GM21576 (cell line): Measurements from ENCODE around the gene DIO3.

ENCODE experiments used
- ATAC-seq: cut with Tn5 transposase; IDR thresholded peaks from one replicate; pipeline ENCODE4 v1.9.1; 2021; ENCODE audit warnings: mild to moderate bottlenecking, moderate library complexity; ENCODE audit not compliant: unreplicated experiment

Gene DIO3

DNA sequence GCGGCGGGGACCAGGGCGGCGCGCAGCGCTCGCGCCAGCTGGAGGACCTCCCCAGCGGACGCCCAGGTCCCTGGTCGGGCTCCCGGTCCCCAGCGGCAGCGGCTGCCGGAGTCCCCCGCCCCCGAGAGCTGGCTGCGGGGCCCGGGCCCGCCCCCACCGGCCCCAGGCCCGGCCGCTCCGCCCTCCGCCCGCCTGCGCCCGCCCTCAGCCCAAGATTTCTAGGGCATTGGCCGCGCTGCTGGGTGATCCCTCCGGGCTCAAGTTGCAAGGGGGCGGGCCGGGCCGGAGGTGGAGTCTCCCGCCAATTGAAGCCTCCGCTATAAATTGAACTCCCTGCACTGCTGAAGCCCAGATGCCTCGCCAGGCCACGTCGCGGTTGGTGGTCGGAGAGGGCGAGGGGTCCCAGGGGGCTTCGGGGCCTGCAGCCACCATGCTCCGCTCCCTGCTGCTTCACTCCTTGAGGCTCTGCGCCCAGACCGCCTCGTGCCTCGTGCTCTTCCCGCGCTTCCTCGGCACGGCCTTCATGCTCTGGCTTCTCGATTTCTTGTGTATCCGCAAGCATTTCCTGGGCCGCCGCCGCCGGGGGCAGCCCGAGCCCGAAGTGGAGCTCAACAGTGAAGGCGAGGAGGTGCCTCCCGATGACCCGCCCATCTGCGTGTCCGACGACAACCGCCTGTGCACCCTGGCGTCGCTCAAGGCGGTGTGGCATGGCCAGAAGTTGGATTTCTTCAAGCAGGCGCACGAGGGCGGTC is at the start of gene DIO3:
Gene DIO3, plus strand, starts transcription at position 351 of the 752 bp plus-strand sequence.
- ATAC-seq = no peak

DNA sequence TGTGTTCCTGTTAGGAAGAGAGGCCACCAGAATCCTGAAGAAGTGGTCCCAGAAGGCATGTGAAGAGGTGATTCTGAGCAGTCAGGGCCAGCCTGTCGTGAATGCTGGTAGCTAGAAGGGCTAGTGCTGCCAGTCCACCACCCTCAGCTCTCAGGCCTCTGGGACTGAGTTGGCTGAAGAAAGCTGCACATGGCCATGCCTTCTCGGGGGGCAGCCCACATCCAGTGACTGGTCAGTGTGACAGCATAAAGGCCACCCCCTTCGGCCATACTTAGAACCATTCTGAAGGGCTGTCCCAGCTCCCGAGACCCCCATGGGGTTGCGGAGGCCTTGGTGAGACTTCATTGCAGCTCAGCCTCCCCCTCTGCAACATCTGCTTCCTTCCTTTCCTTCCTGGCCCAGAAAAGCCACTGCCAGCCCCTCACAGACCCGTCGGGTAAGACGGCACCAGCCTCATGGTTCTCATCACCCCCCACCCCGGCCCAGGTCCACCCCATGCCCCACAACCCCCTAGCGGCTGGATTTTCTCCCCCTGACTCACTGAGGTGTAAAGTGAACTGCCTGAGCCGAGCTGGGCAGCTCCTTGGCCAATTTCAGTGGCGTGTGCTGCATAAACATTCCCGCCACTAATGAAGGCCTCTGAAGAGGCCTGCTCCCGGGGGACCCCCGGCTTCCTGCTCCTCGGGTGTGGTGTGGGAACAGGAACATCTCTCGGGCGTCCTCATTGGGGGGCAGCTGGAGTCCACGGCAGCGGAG is 49.5 kb upstream of the DIO3 start:
- ATAC-seq = no peak

DNA sequence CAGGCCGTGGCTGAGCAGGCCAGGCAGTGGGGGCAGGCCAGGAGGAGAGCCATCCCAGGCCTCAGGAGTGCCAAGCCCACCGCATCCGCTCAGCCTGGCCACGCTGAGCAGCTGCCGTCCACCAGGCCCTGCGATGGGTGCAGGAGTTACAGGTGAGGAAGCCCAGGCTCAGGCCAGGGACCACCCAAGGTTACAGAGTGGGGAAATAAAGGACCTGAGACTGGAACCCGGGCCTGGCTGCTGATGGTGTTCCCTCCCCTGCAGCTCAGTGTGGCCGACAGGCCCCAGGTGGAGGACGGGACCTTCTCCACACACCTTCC is 49.0 kb upstream of the DIO3 start:
- ATAC-seq = no peak

- no peak for ATAC-seq
These were observed 47.2 kb upstream of the DIO3 start for GRCh38 chr14:101514136-101514535.

DNA sequence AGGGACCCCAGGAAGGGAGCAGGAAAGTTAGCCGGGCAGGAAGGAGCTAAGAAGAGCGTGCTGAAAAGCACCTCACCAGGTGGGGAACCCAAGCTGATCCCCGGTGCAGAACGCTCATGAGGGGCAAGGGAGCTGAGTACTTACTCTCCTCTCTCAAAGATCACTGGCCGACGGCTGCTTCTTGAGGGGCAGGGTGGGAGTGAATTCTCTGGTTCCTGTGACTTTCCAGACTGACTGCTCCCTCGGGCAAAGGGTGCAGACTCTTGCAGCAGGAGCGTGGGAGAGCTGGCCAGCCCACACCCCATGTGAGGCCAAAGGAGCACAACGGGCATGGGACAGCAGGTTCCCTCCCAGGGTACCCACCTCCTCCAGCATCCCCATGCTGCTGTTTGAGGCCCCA is 44.9 kb upstream of the DIO3 start:
- no peak for ATAC-seq

DNA sequence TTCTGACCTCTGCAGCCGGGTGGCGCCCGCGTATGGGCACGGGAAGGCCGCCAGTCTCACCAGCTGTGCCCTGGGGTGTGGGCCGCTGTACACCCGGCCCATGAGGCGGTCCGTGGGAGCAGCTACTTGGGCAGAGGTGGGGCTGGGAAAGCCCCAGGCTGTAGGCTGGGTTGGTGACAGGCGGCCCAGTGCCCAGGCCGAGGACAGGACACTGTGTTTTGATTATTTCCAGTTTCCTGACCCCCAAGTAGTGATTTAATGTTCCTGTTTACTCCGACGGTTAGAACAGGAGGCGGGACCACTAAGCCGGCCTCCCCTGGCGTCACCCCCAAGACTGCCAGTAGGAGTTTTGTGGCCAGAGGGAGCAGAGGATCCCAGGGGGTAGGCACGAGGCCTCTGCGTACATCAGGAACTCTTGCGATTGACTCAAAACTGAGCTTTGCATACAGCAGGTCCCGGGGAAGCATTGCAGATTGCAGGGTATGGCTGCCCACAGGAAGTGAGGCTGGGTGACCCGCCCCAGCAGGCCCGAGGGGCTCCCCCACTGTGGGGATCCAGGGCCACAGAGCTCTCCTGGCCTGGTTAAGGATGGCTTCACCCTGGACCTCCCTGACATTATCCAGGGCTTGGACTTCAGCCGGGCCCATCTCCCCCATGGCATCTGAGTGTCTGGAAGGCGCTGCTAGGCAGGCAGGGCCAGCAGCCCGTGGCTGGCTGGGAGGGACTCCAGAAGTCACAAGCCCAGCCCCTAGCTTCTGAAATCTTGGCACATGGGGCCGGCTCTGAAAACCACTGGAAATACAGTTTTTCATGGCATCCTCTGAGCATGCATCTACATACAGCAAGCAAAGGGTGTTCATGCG is 42.5 kb upstream of the DIO3 start:
- no peak for ATAC-seq

- no peak for ATAC-seq
These were observed 40.4 kb upstream of the DIO3 start for GRCh38 chr14:101520621-101521472.

DNA sequence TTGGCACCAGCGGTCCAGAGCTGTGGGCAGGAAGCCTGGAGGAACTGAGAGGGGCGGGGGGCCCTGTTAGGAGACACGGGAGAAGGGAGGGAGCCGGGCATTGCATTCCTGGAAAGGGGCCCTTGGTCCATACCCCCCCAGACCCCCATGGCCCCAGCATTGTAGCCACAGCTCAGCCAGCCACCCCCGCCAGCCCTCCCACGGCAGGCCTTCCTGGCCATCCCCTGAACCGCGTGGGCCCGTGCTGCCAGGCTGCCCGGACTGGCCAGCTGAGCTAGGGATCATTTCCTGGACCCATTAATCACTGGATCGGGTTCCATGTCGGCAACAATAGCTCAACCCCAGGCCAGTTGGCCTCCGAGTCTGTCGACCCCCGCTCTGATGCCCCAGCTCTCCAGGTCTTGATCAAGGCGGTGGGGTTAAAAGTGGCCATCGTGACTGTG is 39.8 kb upstream of the DIO3 start:
- ATAC-seq = no peak

DNA sequence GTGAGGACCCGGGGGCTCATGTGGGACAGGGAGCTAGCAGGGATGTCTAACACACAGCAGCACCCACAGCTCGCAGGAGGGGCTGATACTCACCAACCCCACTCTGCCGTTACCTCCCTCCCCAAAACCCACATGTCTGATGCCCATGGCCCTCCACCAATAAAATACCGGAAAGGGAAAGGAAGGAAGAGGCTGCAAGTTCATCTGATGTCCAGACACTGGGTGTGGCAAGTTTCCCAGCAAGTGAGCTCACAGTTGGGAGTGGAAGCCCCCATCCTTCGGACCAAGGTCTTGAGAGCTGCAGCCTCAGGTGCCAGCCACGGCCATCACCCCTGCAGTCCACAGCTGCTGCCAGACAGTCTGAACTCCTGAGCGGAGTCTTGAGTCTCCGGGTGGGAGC is 39.3 kb upstream of the DIO3 start:
- ATAC-seq = no peak

DNA sequence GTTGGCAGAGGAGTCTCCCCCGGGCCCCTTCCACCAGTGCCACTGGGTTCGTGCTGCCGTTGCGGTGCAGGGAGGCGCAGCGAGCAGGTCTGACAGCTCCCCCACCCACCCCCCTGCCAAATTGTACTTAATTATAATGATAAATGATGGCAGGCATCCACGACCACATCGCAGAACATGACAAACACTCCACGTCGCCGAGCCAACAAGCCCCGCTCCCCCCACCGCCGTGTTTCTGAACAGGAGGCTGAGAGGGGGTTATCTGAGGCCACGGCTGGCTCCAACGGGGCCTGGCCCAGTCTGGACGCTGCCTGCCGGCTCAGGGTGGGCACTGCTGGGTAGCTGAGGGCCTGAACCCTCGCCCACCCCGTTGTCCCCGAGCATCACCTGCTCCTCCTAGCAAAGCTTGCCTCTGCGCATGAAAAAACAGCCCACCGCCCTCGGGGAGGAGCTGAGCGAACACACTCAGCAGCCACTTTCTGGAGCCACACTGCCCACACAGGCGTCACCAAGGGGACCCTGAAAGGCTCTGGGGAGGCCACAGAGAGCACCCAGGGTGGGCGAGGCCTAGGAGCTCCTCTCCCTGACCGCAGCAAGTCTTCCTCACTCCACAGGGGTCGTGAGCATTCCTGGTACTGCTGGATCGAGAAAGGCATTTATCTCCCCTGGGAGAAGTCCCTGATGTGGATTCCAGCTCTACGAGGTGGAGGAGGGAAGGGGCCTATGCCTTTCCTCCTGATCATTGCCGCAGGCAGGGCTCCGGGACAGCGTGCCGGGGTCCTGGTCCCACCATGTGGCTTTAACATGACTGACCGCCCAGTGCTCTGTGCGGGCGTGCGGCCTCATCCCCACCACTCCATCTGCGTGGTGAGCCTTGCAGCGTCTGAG is 35.4 kb upstream of the DIO3 start:
- no peak for ATAC-seq

- no peak for ATAC-seq
These were observed 33.3 kb upstream of the DIO3 start for GRCh38 chr14:101527987-101528386.

DNA sequence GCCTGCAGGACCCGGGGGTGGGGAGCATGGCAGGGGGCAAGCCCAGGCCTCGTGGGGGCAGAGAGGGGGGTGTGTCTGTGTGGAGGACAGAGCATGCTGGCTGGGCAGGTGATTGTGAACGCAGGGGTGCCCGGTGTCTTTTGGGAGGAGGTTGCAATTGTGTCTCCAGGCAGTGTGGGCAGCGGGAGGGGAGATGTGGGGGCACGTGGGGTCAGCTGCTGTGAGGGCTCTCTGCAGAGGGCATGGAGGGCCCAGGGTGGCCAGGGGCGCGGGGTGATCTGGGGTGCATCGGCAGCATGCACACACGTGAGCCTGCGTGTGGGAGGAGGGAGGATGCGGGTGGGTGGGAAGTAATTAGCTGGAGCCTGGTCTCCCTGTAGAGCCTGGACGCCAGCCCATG is 32.2 kb upstream of the DIO3 start:
- no peak for ATAC-seq

- no peak for ATAC-seq
These were observed 27.1 kb upstream of the DIO3 start for GRCh38 chr14:101534198-101534597.

- ATAC-seq = no peak
These were observed 26.1 kb upstream of the DIO3 start for GRCh38 chr14:101535232-101535631.

- no peak for ATAC-seq
These were observed 25.5 kb upstream of the DIO3 start for GRCh38 chr14:101535701-101536207.

GRCh38 chr14:101537286-101537685 is 24.0 kb upstream of the DIO3 start:
- no peak for ATAC-seq

- ATAC-seq = no peak
These were observed 22.4 kb upstream of the DIO3 start for GRCh38 chr14:101538878-101539277.

DNA sequence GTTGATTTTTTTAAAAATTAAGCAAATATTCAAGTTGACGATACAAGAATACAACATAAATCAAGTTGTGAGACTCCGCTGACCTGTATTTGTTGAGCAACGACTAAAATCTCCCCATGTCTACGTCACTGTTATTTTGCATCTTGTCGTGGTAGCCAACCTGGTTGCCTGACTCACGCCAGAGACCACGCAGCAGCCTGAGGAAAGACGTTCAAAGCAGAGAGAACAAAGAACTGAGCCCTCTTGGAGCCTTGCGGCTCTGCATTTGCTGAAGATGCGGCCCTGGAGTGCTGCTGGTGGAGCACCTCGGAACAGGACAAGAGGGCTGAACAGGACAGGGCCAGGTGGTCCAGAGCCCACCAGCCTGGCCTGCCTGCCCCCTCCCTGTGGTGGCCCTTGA is 21.4 kb upstream of the DIO3 start:
- no peak for ATAC-seq
